IPS-18c (cell line): ENCODE data around the gene GMDS.

ENCODE experiments used
- H3K4me3 ChIP-seq: 2 replicates; pipeline ENCODE4 v1.7.0; 2013; ENCODE audit warnings: low read depth, mild to moderate bottlenecking, low read length, moderate library complexity; ENCODE audit not compliant: insufficient read depth
- H3K9me3 ChIP-seq: one replicate; pipeline ENCODE4 v1.6.1; 2013; ENCODE audit warnings: mild to moderate bottlenecking, low read length, moderate library complexity; ENCODE audit not compliant: control insufficient read depth, insufficient read depth

The GMDS gene

GRCh38 chr6:1827984-1828793 is 417.2 kb downstream of the GMDS start:
- Histone ChIP-seq H3K4me3 (no peak overlapping the region), H3K9me3 (no peaks in the 10 kb centered on the region)

DNA sequence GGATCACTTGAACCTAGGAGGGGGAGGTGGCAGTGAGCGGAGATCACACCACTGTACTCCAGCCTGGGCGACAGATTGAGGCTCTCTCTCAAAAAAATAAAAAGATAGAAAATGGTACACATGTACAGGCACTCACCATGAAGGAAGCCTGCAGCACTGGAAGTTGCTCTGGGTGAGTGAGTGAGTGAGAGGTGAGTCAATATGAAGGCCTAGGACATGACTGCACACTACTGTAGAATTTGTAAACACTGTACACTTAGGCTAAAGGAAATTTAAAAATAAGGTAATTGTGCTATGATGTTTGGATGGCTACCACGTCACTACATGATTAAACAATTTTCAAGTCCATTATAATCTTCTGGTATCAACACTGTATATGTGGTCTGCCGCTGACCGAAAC is 419.5 kb downstream of the GMDS start:
- Histone ChIP-seq H3K9me3 (no peaks in the 10 kb centered on the region), H3K4me3 (no peak overlapping the region)

GRCh38 chr6:1825277-1825676 is 420.1 kb downstream of the GMDS start:
- no peaks in the 10 kb centered on the region for H3K9me3 ChIP-seq
- no peak overlapping the region for H3K4me3 ChIP-seq

GRCh38 chr6:1821513-1822183 is 423.8 kb downstream of the GMDS start:
- no peaks in the 10 kb centered on the region for H3K9me3 ChIP-seq
- no peak overlapping the region for H3K4me3 ChIP-seq

DNA sequence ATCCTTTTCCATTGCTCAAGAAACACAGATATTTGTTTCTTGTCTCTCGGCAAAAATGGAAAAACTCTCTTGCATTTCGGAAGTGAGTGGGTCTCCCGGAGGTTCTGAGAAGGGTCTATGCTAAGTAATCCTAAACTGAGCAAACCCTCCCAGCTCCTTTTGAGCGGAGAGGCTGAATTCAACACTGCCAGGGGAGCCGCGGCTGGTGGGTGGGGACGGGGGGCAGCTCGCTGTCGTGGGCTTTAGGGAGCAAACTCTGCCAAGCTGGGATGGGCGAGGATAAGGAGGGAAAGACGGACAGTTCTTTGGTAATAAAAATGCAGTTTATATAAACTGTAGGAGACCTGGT is 424.3 kb downstream of the GMDS start:
- Histone ChIP-seq H3K4me3 (no peak overlapping the region), H3K9me3 (no peaks in the 10 kb centered on the region)

DNA sequence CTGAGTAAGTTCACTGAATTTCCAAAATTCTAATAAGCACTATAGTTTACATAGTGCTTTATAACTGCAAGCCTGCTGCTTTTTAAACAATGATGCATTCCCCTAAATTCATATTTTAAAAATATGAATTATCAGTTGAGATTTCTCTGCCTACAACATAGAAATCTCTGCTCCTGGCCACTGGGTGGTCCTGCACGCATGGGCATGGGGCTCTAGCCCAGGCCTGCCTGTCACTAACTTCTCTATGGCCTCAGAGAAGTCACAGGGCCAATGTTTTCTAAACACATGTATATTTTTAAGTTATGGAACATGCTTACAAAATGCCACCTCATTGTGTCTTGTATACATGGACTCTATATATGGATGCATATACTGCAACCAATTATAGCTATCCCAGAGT is 424.7 kb downstream of the GMDS start:
- Histone ChIP-seq H3K4me3 (no peak overlapping the region), H3K9me3 (no peaks in the 10 kb centered on the region)

DNA sequence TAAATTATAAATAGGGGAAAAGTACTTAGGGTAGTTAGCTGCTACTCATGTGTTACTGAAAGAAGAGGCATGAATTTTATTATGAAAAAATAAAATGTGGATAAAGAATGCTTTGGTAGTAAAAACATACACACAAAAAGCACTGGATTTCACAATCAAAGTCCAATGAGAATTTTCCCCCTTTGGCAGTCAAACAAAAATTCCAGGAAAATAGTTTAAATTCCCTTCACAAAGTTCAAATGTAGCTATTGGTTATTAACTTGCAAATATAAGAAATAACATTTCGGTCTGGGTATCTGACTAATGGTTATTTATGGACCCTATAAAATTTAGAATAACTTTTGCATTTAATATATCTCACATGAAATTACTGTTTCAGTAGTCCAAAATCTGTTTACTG is 425.2 kb downstream of the GMDS start:
- no peaks in the 10 kb centered on the region for H3K9me3 ChIP-seq
- no peak overlapping the region for H3K4me3 ChIP-seq

DNA sequence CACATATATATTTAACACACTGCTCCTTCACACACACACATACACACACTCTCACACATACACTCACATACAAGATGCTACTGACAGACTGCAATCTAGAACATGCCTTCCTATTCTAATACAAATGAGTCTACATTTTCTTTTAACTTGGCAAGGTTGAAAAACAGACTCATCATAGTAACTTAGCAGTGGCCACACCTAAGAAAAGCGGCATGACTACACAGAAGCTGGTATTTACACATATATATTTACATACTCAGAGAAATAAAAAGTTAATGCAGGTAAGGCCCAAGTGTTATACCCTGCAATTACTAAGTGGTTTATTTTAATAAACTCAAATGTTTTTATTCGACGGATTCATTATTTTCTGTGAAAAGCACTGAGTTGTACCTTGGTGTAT is 426.4 kb downstream of the GMDS start:
- H3K9me3 ChIP-seq, result no peaks in the 10 kb centered on the region
- H3K4me3 ChIP-seq, result no peak overlapping the region

DNA sequence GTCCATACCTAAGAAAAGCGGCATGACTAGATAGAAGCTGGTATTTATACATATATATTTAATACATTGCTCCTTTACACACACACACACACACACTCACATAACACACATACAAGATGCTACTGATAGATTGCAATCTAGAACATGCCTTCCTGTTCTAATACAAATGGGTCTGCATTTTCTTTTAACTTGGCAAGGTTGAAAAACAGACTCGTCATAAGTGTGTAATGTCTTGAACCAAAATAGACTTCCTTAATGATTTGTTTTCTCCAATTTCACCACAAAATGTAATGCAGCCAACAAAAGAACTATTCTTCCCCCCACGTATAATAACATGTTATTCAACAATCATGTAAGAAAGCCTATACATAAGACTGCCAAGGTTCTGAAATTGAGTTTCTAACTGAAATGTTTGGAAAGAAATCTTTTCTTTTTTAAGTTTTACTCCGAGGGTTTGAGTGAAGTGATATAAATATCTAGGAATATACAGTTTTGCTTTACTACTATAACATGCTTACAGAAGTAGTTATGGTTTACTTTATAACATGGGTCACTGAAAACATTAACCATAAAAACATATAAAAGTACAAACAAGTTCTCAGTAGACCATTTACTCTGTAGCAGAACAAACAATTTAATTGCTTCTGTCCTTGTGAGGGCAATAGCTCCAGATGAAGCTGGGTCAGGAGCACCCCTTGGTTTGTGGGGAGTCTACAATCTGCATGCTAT is 428.2 kb downstream of the GMDS start:
- Histone ChIP-seq H3K4me3 (no peak overlapping the region), H3K9me3 (no peaks in the 10 kb centered on the region)

DNA sequence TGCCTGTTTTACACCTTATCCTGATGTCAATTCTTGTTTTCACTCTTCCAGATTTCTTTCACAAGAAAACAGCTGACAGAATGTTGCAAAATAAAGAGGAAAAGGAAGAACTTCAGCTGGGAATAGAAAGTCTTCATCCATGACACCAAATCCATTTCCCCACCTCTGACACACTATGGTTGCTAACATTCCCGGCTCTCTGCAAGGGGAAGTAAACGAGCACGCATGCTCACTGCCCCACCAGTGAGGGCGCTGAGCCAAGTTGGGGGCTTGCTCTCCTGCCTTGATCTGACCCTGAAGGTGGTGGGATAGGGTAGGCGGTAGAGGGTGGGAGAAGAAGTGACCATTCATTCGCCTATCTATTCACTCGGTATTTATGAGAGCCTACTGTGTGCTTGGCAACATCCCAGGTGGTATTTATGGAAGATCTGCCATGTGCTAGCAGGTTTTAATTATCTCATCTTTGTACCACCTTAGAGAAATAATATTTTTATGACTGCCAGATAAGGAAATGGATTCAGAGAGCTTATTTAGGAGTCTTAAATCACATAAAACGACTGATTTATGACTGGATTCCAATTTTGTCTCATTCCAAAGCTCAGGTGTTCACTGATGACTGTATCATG is 429.5 kb downstream of the GMDS start:
- Histone ChIP-seq H3K9me3 (no peaks in the 10 kb centered on the region), H3K4me3 (no peak overlapping the region)

- H3K4me3 ChIP-seq, result no peak overlapping the region
- H3K9me3 ChIP-seq, result no peaks in the 10 kb centered on the region
Observed at GRCh38 chr6:1814279-1814678, 431.1 kb downstream of the GMDS start.

GRCh38 chr6:1812487-1812886 is 432.9 kb downstream of the GMDS start:
- H3K4me3 ChIP-seq, result no peak overlapping the region
- H3K9me3 ChIP-seq, result no peaks in the 10 kb centered on the region

DNA sequence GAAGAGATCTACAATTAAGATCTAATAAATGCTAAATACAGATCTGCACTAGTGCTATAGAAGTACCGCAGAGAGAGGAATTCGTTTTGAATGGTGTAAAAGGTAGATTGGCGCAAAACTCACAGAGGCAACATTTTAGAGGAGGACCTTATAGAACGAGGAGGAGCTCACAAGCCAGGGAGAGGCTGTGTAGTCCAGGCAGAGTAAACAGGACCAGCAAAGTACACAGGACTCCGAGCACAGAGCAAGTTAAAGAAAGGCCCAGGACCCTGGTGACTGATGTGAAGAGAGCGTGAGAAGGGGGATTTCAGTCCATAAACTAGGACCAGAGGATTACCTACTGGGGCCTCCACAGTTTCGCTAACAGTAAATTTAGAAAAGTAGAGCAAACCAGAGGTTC is 433.4 kb downstream of the GMDS start:
- Histone ChIP-seq H3K9me3 (no peaks in the 10 kb centered on the region), H3K4me3 (no peak overlapping the region)

- Histone ChIP-seq H3K4me3 (no peak overlapping the region), H3K9me3 (no peaks in the 10 kb centered on the region)
Observed at GRCh38 chr6:1810880-1811279, 434.5 kb downstream of the GMDS start.

GRCh38 chr6:1809291-1809988 is 436.0 kb downstream of the GMDS start:
- no peaks in the 10 kb centered on the region for H3K9me3 ChIP-seq
- H3K4me3 ChIP-seq, result no peak overlapping the region

DNA sequence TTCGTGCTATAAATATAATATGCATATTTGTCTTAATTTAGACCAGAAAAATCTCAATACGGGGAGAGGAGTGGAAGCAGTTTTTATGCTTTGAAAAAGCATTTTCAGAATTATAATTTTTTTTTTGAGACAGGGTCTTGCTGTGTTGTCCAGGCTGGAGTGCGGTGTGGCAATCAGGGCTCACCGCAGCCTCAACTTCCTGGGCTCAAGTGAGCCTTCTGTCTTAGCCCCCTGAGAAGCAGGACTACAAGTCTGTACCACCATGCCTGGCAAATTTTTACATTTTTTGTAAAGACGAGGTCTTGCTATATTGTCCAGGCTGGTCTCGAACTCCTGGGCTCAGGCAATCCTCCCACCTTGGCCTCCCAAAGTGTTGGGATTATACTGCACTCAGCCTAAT is 438.5 kb downstream of the GMDS start:
- no peaks in the 10 kb centered on the region for H3K9me3 ChIP-seq
- H3K4me3 ChIP-seq, result no peak overlapping the region
